Endodermal cell (in vitro differentiated cells): ENCODE data around the gene SEC14L1. TPM values are rescaled to one million over a fixed set of nuclear protein-coding genes. Genes with fewer than 3 reads are reported as not detected.
A peak's percentile ranks its signal among the peaks of the same experiment; 100 is the strongest.

Experiments
- DNase-seq: peaks from one replicate; pipeline ENCODE4 v3.0.0-alpha.2; 2017
- H3K27ac ChIP-seq: 2 replicates; pipeline ENCODE4 v1.5.1; 2013; ENCODE audit warnings: mild to moderate bottlenecking, low read depth, low read length, moderate library complexity
- H3K27me3 ChIP-seq: 2 replicates; pipeline ENCODE4 v1.6.1; 2013; ENCODE audit warnings: mild to moderate bottlenecking, low read length, moderate library complexity; ENCODE audit not compliant: insufficient read depth, control insufficient read depth, poor library complexity, severe bottlenecking
- H3K36me3 ChIP-seq: 2 replicates; pipeline ENCODE4 v1.7.0; 2013; ENCODE audit warnings: mild to moderate bottlenecking, low read length, moderate library complexity; ENCODE audit not compliant: control insufficient read depth, insufficient read depth
- H3K4me1 ChIP-seq: one replicate; pipeline ENCODE4 v1.7.0; 2013; ENCODE audit warnings: low read length; ENCODE audit not compliant: control insufficient read depth, insufficient read depth
- H3K4me3 ChIP-seq: 2 replicates; pipeline ENCODE4 v1.5.1; 2013; ENCODE audit warnings: mild to moderate bottlenecking, low read length, moderate library complexity
- H3K9ac ChIP-seq: 2 replicates; pipeline ENCODE4 v1.6.1; 2013; ENCODE audit warnings: mild to moderate bottlenecking, low read length, moderate library complexity; ENCODE audit not compliant: poor library complexity, severe bottlenecking; ENCODE audit errors: extremely low read depth
- H3K9me3 ChIP-seq: 2 replicates; pipeline ENCODE4 v1.6.1; 2013; ENCODE audit warnings: mild to moderate bottlenecking, low read length, moderate library complexity; ENCODE audit not compliant: control insufficient read depth
- H3K27ac Mint-ChIP-seq: 2 replicates; pipeline ENCODE4 v1.8.0; 2020; ENCODE audit warnings: mixed read lengths
- H3K27me3 Mint-ChIP-seq: 2 replicates; pipeline ENCODE4 v1.8.0; 2021; ENCODE audit warnings: mild to moderate bottlenecking, mixed read lengths; ENCODE audit not compliant: insufficient read depth
- H3K36me3 Mint-ChIP-seq: 2 replicates; pipeline ENCODE4 v1.8.0; 2020; ENCODE audit warnings: low read depth, mixed read lengths
- H3K4me1 Mint-ChIP-seq: 2 replicates; pipeline ENCODE4 v1.8.0; 2020; ENCODE audit warnings: mixed read lengths
- H3K4me3 Mint-ChIP-seq: 2 replicates; pipeline ENCODE4 v1.8.0; 2020; ENCODE audit warnings: mild to moderate bottlenecking, moderate library complexity, mixed read lengths
- H3K9me3 Mint-ChIP-seq: 2 replicates; pipeline ENCODE4 v1.8.0; 2020; ENCODE audit warnings: mild to moderate bottlenecking, mixed read lengths
- WGBS, 2 experiments: methylation state at CpG; one replicate each; pipeline versions ENCODE4 v1.1.5 to v1.1.7; 2013; ENCODE audit warnings: missing lambda C conversion rate in 2 of 2, mixed read lengths in 1 of 2; ENCODE audit not compliant: insufficient coverage in 1 of 2, insufficient read length in 1 of 2; 5-methylcytosine and 5-hydroxymethylcytosine counted together
- total RNA-seq, 2 donors: library from RNA; stranded (reverse); fragmentation: NEBNext Ultra II Directional in 1 of 2; extraction: Animal tissue kit (Norgen Biotek cat#: 25700) in 1 of 2; gene quantifications; 2 replicates in 1 of 2; 3 replicates in 1 of 2; pipeline ENCODE4 v1.2.1, GENCODE V29; 2021
- TF ChIP-seq, protein P1 (sequence below): fragments of 200-600 bp; sonication (generic); conservative IDR thresholded peaks from 2 replicates; pipeline ENCODE4 v1.5.0; 2021; ENCODE audit warnings: antibody characterized with exemption, mild to moderate bottlenecking

The SEC14L1 gene
- total RNA-seq, 2 donors from 2014 or later: 77.0 to 87.4 TPM

DNA sequence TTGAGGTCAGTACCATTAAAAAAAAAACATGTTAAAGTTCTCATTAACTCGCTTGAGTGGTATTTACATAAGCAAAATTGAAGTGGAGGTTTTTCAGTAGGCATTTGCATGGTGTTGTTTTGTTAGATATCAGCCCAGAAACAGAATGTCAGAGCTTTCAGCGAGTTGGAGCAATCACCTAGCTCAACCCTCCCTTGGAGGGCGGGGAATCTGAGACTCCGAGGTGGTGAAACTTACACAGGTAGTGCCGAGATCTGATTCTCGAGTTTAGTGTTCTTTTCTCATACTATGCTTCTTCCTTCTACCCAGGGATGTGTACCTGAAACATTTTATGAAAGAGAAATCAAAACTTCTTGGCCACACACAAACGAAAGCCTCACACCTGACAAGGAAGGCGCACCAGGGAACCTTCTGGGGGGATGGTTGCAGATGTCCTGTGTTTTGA is 6.6 kb downstream of the SEC14L1 start:
- Mint-ChIP-seq H3K4me3 (peak overlapping the region; percentile 17), H3K36me3 (peaks cover 59% of the 10 kb centered on the region), H3K27me3 (peaks cover 2% of the 10 kb centered on the region), H3K27ac (no peak overlapping the region), H3K9me3 (no peaks in the 10 kb centered on the region), H3K4me1 (peaks cover 42% of the 10 kb centered on the region)
- no peak overlapping the region for H3K4me3 ChIP-seq
- TF ChIP-seq, protein P1, sequence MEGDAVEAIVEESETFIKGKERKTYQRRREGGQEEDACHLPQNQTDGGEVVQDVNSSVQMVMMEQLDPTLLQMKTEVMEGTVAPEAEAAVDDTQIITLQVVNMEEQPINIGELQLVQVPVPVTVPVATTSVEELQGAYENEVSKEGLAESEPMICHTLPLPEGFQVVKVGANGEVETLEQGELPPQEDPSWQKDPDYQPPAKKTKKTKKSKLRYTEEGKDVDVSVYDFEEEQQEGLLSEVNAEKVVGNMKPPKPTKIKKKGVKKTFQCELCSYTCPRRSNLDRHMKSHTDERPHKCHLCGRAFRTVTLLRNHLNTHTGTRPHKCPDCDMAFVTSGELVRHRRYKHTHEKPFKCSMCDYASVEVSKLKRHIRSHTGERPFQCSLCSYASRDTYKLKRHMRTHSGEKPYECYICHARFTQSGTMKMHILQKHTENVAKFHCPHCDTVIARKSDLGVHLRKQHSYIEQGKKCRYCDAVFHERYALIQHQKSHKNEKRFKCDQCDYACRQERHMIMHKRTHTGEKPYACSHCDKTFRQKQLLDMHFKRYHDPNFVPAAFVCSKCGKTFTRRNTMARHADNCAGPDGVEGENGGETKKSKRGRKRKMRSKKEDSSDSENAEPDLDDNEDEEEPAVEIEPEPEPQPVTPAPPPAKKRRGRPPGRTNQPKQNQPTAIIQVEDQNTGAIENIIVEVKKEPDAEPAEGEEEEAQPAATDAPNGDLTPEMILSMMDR: no peak
- H3K27ac ChIP-seq: no peak overlapping the region
- no peaks in the 10 kb centered on the region for H3K27me3 ChIP-seq
- peaks cover 5% of the 10 kb centered on the region for H3K4me1 ChIP-seq
- 73 to 90% methylated on average over 2 to 8 of the region's 8 CpGs for WGBS, 2 experiments
- H3K9me3 ChIP-seq: no peaks in the 10 kb centered on the region
- H3K9ac ChIP-seq: no peak overlapping the region
- H3K36me3 ChIP-seq: peaks cover 56% of the 10 kb centered on the region
- no peak for DNase-seq

DNA sequence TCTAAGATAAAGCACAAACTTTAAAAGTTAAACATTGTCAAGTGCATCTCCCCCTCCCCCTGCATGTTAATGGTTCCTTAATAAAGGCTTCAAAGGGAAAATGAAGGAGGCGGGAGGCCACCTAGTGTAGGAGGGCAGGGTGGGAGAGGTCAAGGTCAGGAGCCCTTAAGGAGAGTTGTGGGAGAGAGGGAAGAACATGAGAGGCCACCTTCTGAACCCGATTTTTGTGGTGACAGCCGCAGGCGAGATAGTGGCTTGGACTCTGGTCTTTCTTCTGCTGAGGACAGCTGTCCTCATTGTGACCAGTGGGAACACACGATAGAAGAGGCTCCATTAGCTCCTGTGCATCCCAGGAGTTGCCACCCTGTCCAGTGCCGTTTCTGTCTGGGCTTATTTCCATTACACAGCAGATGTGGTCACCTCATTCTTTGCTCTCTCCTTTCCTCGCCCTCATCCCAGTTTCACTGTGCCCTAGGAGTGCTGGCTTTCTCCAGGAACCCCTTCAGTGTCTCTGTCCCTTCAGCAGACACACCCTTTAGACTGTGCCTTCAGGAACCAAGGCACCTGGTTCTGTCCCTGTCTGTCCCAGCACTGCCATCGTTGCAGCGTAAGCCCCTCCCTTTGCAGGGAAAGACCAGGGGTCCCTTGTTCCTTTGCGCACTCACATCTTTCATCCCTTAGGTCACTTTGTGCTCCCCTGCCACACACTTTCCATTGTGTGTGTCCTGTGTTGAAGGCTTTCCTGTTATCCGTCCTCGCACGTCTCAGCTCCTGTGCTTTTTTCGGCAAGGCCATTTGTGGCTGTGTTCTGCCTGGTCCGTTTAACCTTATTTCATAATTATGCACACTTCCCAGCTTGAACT is 7.5 kb downstream of the SEC14L1 start:
- Histone ChIP-seq H3K4me3 (no peak overlapping the region), H3K27me3 (no peaks in the 10 kb centered on the region), H3K9me3 (no peaks in the 10 kb centered on the region), H3K9ac (no peak overlapping the region), H3K27ac (no peak overlapping the region), H3K36me3 (peaks cover 48% of the 10 kb centered on the region), H3K4me1 (peaks cover 5% of the 10 kb centered on the region)
- TF ChIP-seq, protein P1: no peak
- H3K4me1 Mint-ChIP-seq: peaks cover 38% of the 10 kb centered on the region
- no peaks in the 10 kb centered on the region for H3K9me3 Mint-ChIP-seq
- no peak for DNase-seq
- peaks cover 51% of the 10 kb centered on the region for H3K36me3 Mint-ChIP-seq
- no peaks in the 10 kb centered on the region for H3K27me3 Mint-ChIP-seq
- WGBS, 2 experiments: 89 to 94% methylated on average over 12 to 15 of the region's 15 CpGs
- H3K4me3 Mint-ChIP-seq: no peak overlapping the region
- no peak overlapping the region for H3K27ac Mint-ChIP-seq

DNA sequence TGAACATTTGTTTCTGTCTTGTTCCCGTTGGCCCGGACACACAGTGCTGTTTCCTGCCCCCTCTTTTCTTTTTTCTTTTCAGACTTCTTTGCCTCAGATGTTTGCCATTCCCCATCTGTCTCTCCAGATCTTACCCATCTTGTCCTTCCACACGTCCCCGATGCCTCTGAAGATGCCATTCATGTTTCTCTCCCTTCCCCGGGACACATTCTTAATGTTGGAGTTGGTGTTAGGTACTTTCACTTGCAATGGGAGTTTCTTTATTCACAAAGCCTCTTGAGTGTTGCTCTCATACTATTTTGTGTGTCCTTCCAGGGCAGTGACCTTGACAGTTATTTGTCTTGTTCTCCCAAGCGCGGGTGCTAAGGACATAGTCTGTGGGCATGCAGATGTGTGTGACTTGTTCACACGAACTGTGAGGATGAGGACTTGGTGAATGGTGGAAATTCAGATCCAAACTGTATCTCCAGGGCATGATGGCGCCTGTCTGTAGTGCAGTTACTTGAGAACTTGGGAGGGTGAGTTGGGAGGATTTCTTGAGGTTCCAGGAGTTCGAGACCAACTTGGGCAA is 8.3 kb downstream of the SEC14L1 start:
- Mint-ChIP-seq H3K27me3 (no peaks in the 10 kb centered on the region), H3K4me1 (peaks cover 38% of the 10 kb centered on the region), H3K4me3 (no peak overlapping the region), H3K9me3 (no peaks in the 10 kb centered on the region), H3K36me3 (peaks cover 44% of the 10 kb centered on the region), H3K27ac (no peak overlapping the region)
- H3K27ac ChIP-seq: no peak overlapping the region
- H3K4me3 ChIP-seq: no peak overlapping the region
- peaks cover 41% of the 10 kb centered on the region for H3K36me3 ChIP-seq
- H3K9me3 ChIP-seq: no peaks in the 10 kb centered on the region
- TF ChIP-seq, protein P1: no peak
- no peaks in the 10 kb centered on the region for H3K27me3 ChIP-seq
- DNase-seq: no peak
- H3K9ac ChIP-seq: no peak overlapping the region
- H3K4me1 ChIP-seq: peaks cover 5% of the 10 kb centered on the region
- 87 to 94% methylated on average over 5 to 10 of the region's 10 CpGs for WGBS, 2 experiments
